Nephron (organoid): ENCODE data around the gene EFNA2.

Experiments used
- H3K27ac Mint-ChIP-seq, 3 experiments: 2 replicates each; pipeline ENCODE4 v1.8.0; 2020; ENCODE audit warnings: mixed read lengths in 3 of 3, mild to moderate bottlenecking in 2 of 3, moderate library complexity in 1 of 3
- H3K27me3 Mint-ChIP-seq: 2 replicates; pipeline ENCODE4 v1.8.0; 2021; ENCODE audit warnings: low read depth, mild to moderate bottlenecking, moderate library complexity, mixed read lengths
- H3K36me3 Mint-ChIP-seq: 2 replicates; pipeline ENCODE4 v1.8.0; 2020; ENCODE audit warnings: low read depth, mixed read lengths
- H3K4me1 Mint-ChIP-seq: 2 replicates; pipeline ENCODE4 v1.8.0; 2020; ENCODE audit warnings: mixed read lengths
- H3K4me3 Mint-ChIP-seq, 3 experiments: 2 replicates each; pipeline ENCODE4 v1.8.0; 2020; ENCODE audit warnings: mild to moderate bottlenecking in 3 of 3, mixed read lengths in 3 of 3, moderate library complexity in 2 of 3
- H3K9me3 Mint-ChIP-seq: 2 replicates; pipeline ENCODE4 v1.8.0; 2020; ENCODE audit warnings: mixed read lengths
- TF ChIP-seq, protein P1 (sequence below), 3 experiments: fragments of 200-600 bp; sonication (generic); IDR thresholded peaks; one replicate each; pipeline ENCODE4 v1.5.0; 2021; ENCODE audit warnings: antibody characterized with exemption in 3 of 3; ENCODE audit not compliant: unreplicated experiment in 3 of 3

The EFNA2 gene

GRCh38 chr19:1252221-1252820, 33.4 kb upstream of the EFNA2 start:
- Mint-ChIP-seq H3K27ac (peak overlapping the region; percentile 20 to 98 (median 55)), H3K36me3 (peaks cover 26% of the 10 kb centered on the region), H3K9me3 (no peaks in the 10 kb centered on the region), H3K4me3 (peak overlapping the region; percentile 90 to 93 (median 92)), H3K4me1 (peaks cover 1% of the 10 kb centered on the region), H3K27me3 (no peaks in the 10 kb centered on the region)
- TF ChIP-seq, protein P1, sequence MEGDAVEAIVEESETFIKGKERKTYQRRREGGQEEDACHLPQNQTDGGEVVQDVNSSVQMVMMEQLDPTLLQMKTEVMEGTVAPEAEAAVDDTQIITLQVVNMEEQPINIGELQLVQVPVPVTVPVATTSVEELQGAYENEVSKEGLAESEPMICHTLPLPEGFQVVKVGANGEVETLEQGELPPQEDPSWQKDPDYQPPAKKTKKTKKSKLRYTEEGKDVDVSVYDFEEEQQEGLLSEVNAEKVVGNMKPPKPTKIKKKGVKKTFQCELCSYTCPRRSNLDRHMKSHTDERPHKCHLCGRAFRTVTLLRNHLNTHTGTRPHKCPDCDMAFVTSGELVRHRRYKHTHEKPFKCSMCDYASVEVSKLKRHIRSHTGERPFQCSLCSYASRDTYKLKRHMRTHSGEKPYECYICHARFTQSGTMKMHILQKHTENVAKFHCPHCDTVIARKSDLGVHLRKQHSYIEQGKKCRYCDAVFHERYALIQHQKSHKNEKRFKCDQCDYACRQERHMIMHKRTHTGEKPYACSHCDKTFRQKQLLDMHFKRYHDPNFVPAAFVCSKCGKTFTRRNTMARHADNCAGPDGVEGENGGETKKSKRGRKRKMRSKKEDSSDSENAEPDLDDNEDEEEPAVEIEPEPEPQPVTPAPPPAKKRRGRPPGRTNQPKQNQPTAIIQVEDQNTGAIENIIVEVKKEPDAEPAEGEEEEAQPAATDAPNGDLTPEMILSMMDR (IDR thresholded peaks at IDR 0.05; ENCODE audit: unreplicated experiment in 3 of 3): no peak

DNA sequence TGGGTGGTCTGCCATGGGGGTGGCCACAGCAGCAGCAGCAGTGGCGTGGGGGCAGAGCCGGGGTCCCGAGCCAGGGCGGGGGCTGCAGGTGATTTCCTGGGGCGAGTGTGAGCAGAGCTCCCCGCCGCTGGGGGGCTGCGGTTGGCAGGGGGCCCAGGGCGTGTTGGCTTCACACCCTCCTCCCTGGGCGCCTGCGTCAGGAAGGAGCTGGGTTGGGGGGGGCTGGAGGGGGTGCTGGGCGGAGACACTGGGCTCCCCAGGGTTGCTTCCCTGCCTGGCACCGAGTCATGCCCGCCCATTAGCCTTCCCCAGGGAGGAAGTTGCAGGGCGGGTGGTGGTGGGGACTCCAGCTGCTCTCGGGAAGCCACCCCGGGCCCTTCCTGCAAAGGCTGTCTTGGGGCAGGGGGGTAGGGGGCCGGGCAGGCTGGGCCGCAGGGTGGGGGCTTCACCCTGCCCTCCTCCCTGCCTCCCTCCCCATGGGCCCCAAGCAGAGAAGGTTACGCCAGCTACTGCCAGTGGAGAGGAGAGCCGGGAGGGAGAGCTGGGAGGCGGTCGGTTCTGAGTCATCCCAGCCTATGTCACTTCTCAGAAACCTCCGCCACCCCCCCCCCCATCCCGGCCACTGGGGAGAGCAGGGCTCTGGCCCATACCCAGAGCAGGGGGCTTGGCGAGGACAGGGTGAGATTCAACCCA, 32.7 kb upstream of the EFNA2 start:
- peaks cover 33% of the 10 kb centered on the region for H3K36me3 Mint-ChIP-seq
- H3K27me3 Mint-ChIP-seq: no peaks in the 10 kb centered on the region
- H3K4me1 Mint-ChIP-seq: peaks cover 7% of the 10 kb centered on the region
- H3K9me3 Mint-ChIP-seq: no peaks in the 10 kb centered on the region
- peak overlapping the region; percentile 14 to 59 (median 56) for H3K4me3 Mint-ChIP-seq
- H3K27ac Mint-ChIP-seq: peak overlapping the region in 1 of 3 experiments; percentile 52
- TF ChIP-seq, protein P1 (IDR thresholded peaks at IDR 0.05; ENCODE audit: unreplicated experiment in 3 of 3): no peak

GRCh38 chr19:1253514-1254080, 32.1 kb upstream of the EFNA2 start:
- peaks cover 35% of the 10 kb centered on the region for H3K36me3 Mint-ChIP-seq
- no peaks in the 10 kb centered on the region for H3K9me3 Mint-ChIP-seq
- peak overlapping the region; percentile 14 to 59 (median 56) for H3K4me3 Mint-ChIP-seq
- peaks cover 10% of the 10 kb centered on the region for H3K4me1 Mint-ChIP-seq
- peak overlapping the region in 1 of 3 experiments; percentile 52 for H3K27ac Mint-ChIP-seq
- H3K27me3 Mint-ChIP-seq: no peaks in the 10 kb centered on the region
- TF ChIP-seq, protein P1 (IDR thresholded peaks at IDR 0.05; ENCODE audit: unreplicated experiment in 3 of 3): no peak

DNA sequence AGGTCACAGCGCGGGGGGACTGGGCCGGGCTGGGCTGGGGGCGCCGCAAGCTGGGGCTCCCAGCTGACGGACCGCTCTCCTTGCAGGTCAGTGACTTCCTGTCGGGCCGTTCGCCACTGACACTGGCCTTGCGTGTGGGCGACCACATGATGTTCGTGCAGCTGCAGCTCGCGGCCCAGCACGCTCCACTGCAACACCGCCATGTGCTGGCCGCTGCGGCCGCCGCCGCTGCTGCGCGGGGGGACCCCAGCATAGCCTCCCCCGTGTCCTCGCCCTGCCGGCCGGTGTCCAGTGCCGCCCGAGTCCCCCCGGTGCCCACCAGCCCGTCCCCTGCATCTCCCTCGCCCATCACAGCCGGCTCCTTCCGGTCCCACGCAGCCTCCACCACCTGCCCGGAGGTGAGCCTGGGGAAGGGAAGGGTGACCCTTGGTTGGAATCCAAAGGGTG, 31.6 kb upstream of the EFNA2 start:
- Mint-ChIP-seq H3K27ac (no peak overlapping the region), H3K36me3 (peaks cover 35% of the 10 kb centered on the region), H3K9me3 (no peaks in the 10 kb centered on the region), H3K4me3 (no peak overlapping the region), H3K27me3 (no peaks in the 10 kb centered on the region), H3K4me1 (peaks cover 10% of the 10 kb centered on the region)
- TF ChIP-seq, protein P1 (IDR thresholded peaks at IDR 0.05; ENCODE audit: unreplicated experiment in 3 of 3): no peak

- peaks cover 33% of the 10 kb centered on the region for H3K36me3 Mint-ChIP-seq
- no peaks in the 10 kb centered on the region for H3K27me3 Mint-ChIP-seq
- no peaks in the 10 kb centered on the region for H3K9me3 Mint-ChIP-seq
- peak overlapping the region; percentile 38 to 52 (median 38) for H3K4me3 Mint-ChIP-seq
- H3K27ac Mint-ChIP-seq: no peak overlapping the region
- peaks cover 10% of the 10 kb centered on the region for H3K4me1 Mint-ChIP-seq
- TF ChIP-seq, protein P1 (IDR thresholded peaks at IDR 0.05; ENCODE audit: unreplicated experiment in 3 of 3): no peak
Observed at GRCh38 chr19:1254530-1255185, 31.0 kb upstream of the EFNA2 start.
